ENCODE results near the gene CCDC186. TPM values are rescaled to one million over a fixed set of nuclear protein-coding genes. Genes with fewer than 3 reads are reported as not detected.

CCDC186 gene
- total and polyA plus RNA-seq, 2 of the 8 experiments (the other 6 are each of a cell fraction or from before 2014, with no cell fraction given), result 3.0 to 30.3 TPM

DNA sequence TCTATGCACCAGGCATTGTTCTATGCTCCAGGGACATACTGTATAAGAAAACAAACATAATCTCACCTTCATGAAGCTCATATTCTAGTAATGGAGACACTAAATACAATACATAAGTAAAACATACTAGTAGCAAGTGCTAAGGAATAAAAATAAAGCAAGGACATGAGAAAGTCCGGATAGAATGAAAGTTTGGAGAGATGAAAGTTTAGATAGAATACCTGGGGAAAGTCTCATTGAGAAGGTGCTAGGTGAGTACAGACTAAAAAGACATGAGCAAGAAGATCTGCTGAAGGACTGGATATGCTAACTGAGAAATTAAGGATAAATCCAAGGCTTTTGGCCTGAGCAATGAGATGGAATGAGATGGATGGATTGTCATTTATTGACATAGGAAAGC lies 34.0 kb downstream of the CCDC186 start:
- Histone ChIP-seq H3K4ac (replicated peaks; ENCODE audit: insufficient read length, low read depth, low read length) (no peak overlapping the region), H3K56ac (replicated peaks; ENCODE audit: insufficient read length, low read depth, low read length) (no peak overlapping the region), H2BK20ac (ENCODE audit: low read length) (no peak overlapping the region), H4K20me1 (replicated peaks in 1 of 2; ENCODE audit: control insufficient read depth in 1 of 2, insufficient read depth in 2 of 2, low read length in 2 of 2) (peaks cover 0 to 2% of the 10 kb centered on the region in 2 experiments), H3K23me2 (ENCODE audit: low read depth, low read length) (no peaks in the 10 kb centered on the region), H2BK15ac (ENCODE audit: low read length) (no peak overlapping the region), H3K79me1 (ENCODE audit: low read depth, low read length) (no peaks in the 10 kb centered on the region), H3K18ac (ENCODE audit: extremely low read depth, low read length) (no peak overlapping the region), H3K23ac (ENCODE audit: insufficient read length) (no peak overlapping the region), H2AFZ (ENCODE audit: low read length) (no peak overlapping the region), H3K9ac (replicated peaks in 1 of 4; ENCODE audit: extremely low read depth in 1 of 4, low read depth in 3 of 4, low read length in 3 of 4) (no peak overlapping the region), H3K27ac (ENCODE audit: low read depth, low read length) (no peak overlapping the region), H3K36me3 (ENCODE audit: control insufficient read depth in 2 of 4, insufficient read depth in 4 of 4, low read length in 3 of 4) (peaks cover 2 to 23% (median 5%) of the 10 kb centered on the region in 4 experiments; a peak in 5 of 8 replicates), H4K91ac (replicated peaks; ENCODE audit: insufficient read length, low read length) (no peak overlapping the region), H4K5ac (ENCODE audit: insufficient read length, low read depth, low read length) (no peak overlapping the region), H3K9me3 (ENCODE audit: insufficient read depth in 2 of 2, low read depth in 1 of 2, low read length in 1 of 2) (no peaks in the 10 kb centered on the region), H2BK12ac (ENCODE audit: low read depth, low read length) (no peak overlapping the region), H2AK5ac (ENCODE audit: low read depth, low read length) (no peak overlapping the region), H3K14ac (ENCODE audit: insufficient read length) (no peak overlapping the region), H4K8ac (ENCODE audit: extremely low read depth, insufficient read depth, low read length) (no peak overlapping the region), H2BK120ac (replicated peaks; ENCODE audit: low read depth, low read length) (no peak overlapping the region), H2BK5ac (ENCODE audit: low read depth, low read length) (no peak overlapping the region), H3K79me2 (ENCODE audit: control insufficient read depth in 1 of 2, insufficient read depth in 2 of 2, low read length in 2 of 2) (no peaks in the 10 kb centered on the region), H3K4me2 (ENCODE audit: insufficient read depth in 1 of 2, low read depth in 2 of 2, low read length in 2 of 2) (no peak overlapping the region), H3K4me3 (ENCODE audit: extremely low read depth in 1 of 4, insufficient read depth in 2 of 4, low read depth in 3 of 4, low read length in 4 of 4) (no peak overlapping the region), H3K4me1 (replicated peaks in 1 of 4; ENCODE audit: control insufficient read depth in 3 of 4, insufficient read depth in 4 of 4, low read length in 3 of 4) (no peaks in the 10 kb centered on the region), H3K27me3 (replicated peaks in 1 of 4; ENCODE audit: control insufficient read depth in 3 of 4, extremely low read depth in 1 of 4, insufficient read depth in 3 of 4, low read length in 3 of 4) (no peaks in the 10 kb centered on the region)
- 50% methylated on average over 1 of the region's 1 CpG; no CpG with 5 or more reads in 1 of the 2 experiments for WGBS, 2 experiments (ENCODE audit: extremely low coverage in 1 of 2, insufficient coverage in 1 of 2, insufficient read length in 1 of 2, insufficient replicate concordance in 2 of 2, low coverage in 1 of 2, low lambda C conversion rate in 2 of 2, missing lambda C conversion rate in 1 of 2)
- TF ChIP-seq JUN (IDR thresholded peaks at IDR 0.05; ENCODE audit: low read depth, low read length) (no peak), KDM5A (IDR thresholded peaks at IDR 0.05; ENCODE audit: low read length) (no peak), RAD21 (IDR thresholded peaks at IDR 0.05 in 1 of 2, conservative IDR thresholded peaks at IDR 0.05 in 1 of 2; ENCODE audit: low read depth in 2 of 2, low read length in 2 of 2) (no peak), KDM4A (IDR thresholded peaks at IDR 0.05; ENCODE audit: low read depth, low read length, severe bottlenecking) (no peak), SIX5 (IDR thresholded peaks at IDR 0.05; ENCODE audit: low read depth, low read length) (no peak), CREB1 (IDR thresholded peaks at IDR 0.05) (no peak)
- ChIA-PET POLR2A (ENCODE audit: partially characterized antibody) (no interaction called here), CTCF (ENCODE audit: partially characterized antibody) (no interaction called here)
- FAIRE-seq (no peak), DNase-seq (ENCODE audit: low read depth in 1 of 2, low spot score in 2 of 2) (no peak)
